Measurements from ENCODE around the gene LACC1.

The LACC1 gene

DNA sequence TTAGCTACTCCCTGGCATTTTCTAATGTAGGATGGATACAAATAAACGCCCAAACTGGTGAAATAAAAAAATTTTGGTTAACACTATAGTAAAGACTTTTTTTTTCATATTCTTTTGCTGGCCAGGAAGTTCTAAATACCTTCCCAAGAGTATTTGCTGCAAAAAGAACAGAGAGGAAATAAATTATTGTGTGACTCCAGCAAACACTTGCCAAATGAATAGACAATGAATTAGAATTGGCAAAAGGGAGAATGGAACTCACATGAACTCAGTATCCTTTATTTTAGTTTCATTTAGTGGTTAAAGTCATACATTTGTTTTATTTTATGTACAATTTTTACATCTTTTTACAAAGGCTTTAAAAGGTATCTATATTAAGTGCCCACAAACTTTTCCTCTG, 58.1 kb downstream of the LACC1 start:
- in situ Hi-C loops (cut with HindIII; ENCODE audit: low sequenced_read_pairs): no loop called here

DNA sequence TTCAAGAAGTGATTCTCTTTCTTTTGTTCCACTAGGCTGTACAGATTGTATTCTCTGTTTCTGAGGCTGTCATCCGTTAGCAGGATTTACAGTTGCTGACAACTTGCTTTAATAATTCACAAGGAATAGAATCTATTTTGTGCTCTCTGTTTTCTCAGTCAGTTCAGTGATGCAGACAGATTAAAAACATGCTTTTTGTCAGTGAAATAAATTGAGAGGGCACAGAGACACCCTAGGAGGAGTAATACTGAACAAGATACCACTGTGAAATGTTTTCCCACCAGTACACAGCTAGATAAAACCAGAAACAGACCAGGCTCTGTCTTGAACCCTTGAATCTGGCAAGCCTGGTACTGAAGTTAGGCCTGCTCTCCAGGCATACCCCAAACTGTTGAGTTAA, 58.7 kb downstream of the LACC1 start:
- in situ Hi-C loops (cut with HindIII; ENCODE audit: low sequenced_read_pairs): no loop called here

DNA sequence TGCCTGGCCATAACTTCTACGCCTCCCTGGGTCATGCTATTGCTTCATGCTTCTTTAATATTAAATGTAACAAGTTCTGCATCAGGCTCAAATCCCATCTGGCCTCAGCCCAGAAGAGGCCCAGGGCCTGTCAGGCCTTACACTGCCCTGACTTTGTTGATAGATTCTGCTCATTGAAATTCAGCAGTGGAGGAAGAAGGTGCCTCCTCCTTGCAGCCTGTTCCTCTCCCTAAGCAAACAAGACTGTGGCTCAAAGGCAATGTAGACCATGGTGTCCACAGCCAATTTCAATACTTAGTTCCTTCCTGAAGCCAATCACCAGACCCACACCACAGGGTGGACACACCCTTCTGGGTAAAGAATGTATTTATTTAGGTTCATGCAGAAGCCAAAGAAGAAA, 59.4 kb downstream of the LACC1 start:
- in situ Hi-C loops (cut with HindIII; ENCODE audit: low sequenced_read_pairs): no loop called here

DNA sequence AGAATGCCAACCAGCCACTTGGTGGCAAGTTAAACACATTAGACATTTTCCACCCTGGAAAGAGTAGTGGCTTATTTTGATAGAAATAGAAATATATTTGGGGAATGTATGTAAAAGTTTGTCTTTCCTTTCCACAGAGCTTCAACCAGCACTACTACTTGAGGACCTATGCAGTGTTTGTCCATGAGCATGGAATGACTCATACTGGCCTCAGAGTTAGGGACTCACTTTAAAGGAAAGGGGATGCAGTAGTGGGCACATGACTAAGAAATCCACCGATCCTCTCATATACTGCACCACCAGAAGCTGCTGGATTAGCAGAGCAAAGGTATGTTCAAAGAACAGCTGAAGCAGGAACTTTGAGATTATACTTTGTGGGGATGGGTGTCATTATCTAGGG, 62.6 kb downstream of the LACC1 start:
- in situ Hi-C loops (cut with HindIII; ENCODE audit: low sequenced_read_pairs): no loop called here

All from endothelial cell of hepatic sinusoid (primary cell).